PFSK-1 (cell line): ENCODE results near the gene BACH1.

Source experiments
- FOXP2 ChIP-seq: optimal IDR thresholded peaks from 2 replicates; pipeline ENCODE3; 2011; ENCODE audit warnings: borderline replicate concordance, control low read depth, inconsistent platforms; ENCODE audit not compliant: insufficient read depth; ENCODE audit errors: extremely low read length, extremely low read depth
- POLR2AphosphoS5 ChIP-seq: IDR thresholded peaks from 2 replicates; pipeline ENCODE4 v1.6.1; 2012; ENCODE audit warnings: low read depth, mild to moderate bottlenecking, control low read depth, low read length, moderate library complexity
- REST ChIP-seq, 2 experiments: IDR thresholded peaks; 2 replicates each; pipeline versions ENCODE4 v1.6.1 to v1.8.0; 2011 to 2012; ENCODE audit warnings: low read depth in 2 of 2, low read length in 2 of 2, control low read depth in 1 of 2, inconsistent platforms in 1 of 2, mild to moderate bottlenecking in 1 of 2, moderate library complexity in 1 of 2; ENCODE audit not compliant: insufficient read depth in 1 of 2
- SIN3A ChIP-seq: IDR thresholded peaks from 2 replicates; pipeline ENCODE4 v1.6.1; 2012; ENCODE audit warnings: mild to moderate bottlenecking, low read length, moderate library complexity, borderline replicate concordance; ENCODE audit not compliant: insufficient read depth
- TAF1 ChIP-seq: IDR thresholded peaks from 2 replicates; pipeline ENCODE4 v1.6.1; 2012; ENCODE audit warnings: low read length, control low read depth, borderline replicate concordance; ENCODE audit not compliant: insufficient read depth

BACH1 gene

GRCh38 chr21:29301691-29302090 is 3.0 kb downstream of the BACH1 start:
- TF ChIP-seq REST (IDR thresholded peaks at IDR 0.05; ENCODE audit: insufficient read depth in 1 of 2, low read depth in 2 of 2, low read length in 2 of 2) (no peak), POLR2AphosphoS5 (no peak), SIN3A (no peak), TAF1 (no peak), FOXP2 (no peak)

GRCh38 chr21:29302359-29302875 is 3.7 kb downstream of the BACH1 start:
- TF ChIP-seq FOXP2 = no peak
- TF ChIP-seq POLR2AphosphoS5 = no peak
- no peak for TF ChIP-seq SIN3A
- no peak for TF ChIP-seq REST (IDR thresholded peaks at IDR 0.05; ENCODE audit: insufficient read depth in 1 of 2, low read depth in 2 of 2, low read length in 2 of 2)
- TF ChIP-seq TAF1 = no peak

- TF ChIP-seq FOXP2 (no peak), REST (IDR thresholded peaks at IDR 0.05; ENCODE audit: insufficient read depth in 1 of 2, low read depth in 2 of 2, low read length in 2 of 2) (no peak), SIN3A (no peak), POLR2AphosphoS5 (no peak), TAF1 (no peak)
Measured at GRCh38 chr21:29303288-29303687, 4.6 kb downstream of the BACH1 start.

GRCh38 chr21:29304597-29304996 is 5.9 kb downstream of the BACH1 start:
- no peak for TF ChIP-seq TAF1
- no peak for TF ChIP-seq POLR2AphosphoS5
- no peak for TF ChIP-seq SIN3A
- TF ChIP-seq FOXP2 = no peak
- no peak for TF ChIP-seq REST (IDR thresholded peaks at IDR 0.05; ENCODE audit: insufficient read depth in 1 of 2, low read depth in 2 of 2, low read length in 2 of 2)

- TF ChIP-seq TAF1 = no peak
Measured at GRCh38 chr21:29305068-29305467, 6.3 kb downstream of the BACH1 start.
